HCT116 (cell line): ENCODE measurements around the gene ADRA1B. TPM values are rescaled to one million over a fixed set of nuclear protein-coding genes. Genes with fewer than 3 reads are reported as not detected.

Experiments
- ATAC-seq: fragments of 200-7000 bp; cut with Tn5 transposase; 2 replicates; pipeline ENCODE4 v1.9.1; 2020; ENCODE audit warnings: mild to moderate bottlenecking, moderate library complexity
- BruUV-seq: library from RNA; stranded (reverse); fragments of 400-500 nt; replicated peaks from 2 replicates; lab custom pipeline; 2021; lab: Mats Ljungman, UMichigan
- CTCF ChIA-PET: fragments of 300-600 bp; sonication (Branson Sonifier 250); formaldehyde crosslinking; loops from one replicate; lab custom pipeline; 2021; ENCODE audit warnings: antibody characterized with exemption; lab: Charles Lee
- POLR2A ChIA-PET: fragments of 300-600, 350-600 bp; sonication (Branson Sonifier 250); formaldehyde crosslinking; loops from one replicate; lab custom pipeline; 2021; ENCODE audit warnings: antibody characterized with exemption; lab: Charles Lee
- RAD21 ChIA-PET, 2 experiments: fragments of 300-600 bp; sonication (Branson Sonifier 250); formaldehyde crosslinking; loops; one replicate each; lab custom pipeline; 2023; ENCODE audit warnings: low total read pairs in 2 of 2; ENCODE audit not compliant: uncharacterized antibody in 2 of 2, unreplicated experiment in 2 of 2, low non-redundant PET in 1 of 2; lab: Charles Lee
- DNase-seq: peaks from one replicate; pipeline ENCODE4 v3.0.0-alpha.2; 2010; ENCODE audit warnings: low read depth, low spot score
- H2AFZ ChIP-seq: fragments of 200-600 bp; shearing (Covaris generic), sonication (generic); 2 replicates; pipeline ENCODE4 v1.6.1; 2017; ENCODE audit warnings: low read depth, mixed run types, mixed read lengths, antibody characterized with exemption, low read length; ENCODE audit not compliant: poor library complexity, severe bottlenecking
- H3K27ac ChIP-seq: 2 replicates; pipeline ENCODE4 v1.5.1; 2012; ENCODE audit warnings: low read depth, low read length
- H3K27me3 ChIP-seq: fragments of 200-600 bp; sonication (generic); 2 replicates; pipeline ENCODE4 v1.6.1; 2016; ENCODE audit warnings: mixed run types, low read length, mixed read lengths; ENCODE audit not compliant: insufficient read depth
- H3K36me3 ChIP-seq, 2 experiments: fragments of 200-500 bp in 1 of 2; fragments of 200-600 bp in 1 of 2; sonication (Bioruptor generic) in 1 of 2; sonication (generic) in 1 of 2; 2 replicates each; pipeline versions ENCODE4 v1.5.1 to v1.6.1; 2014 to 2016; ENCODE audit warnings: low read length in 2 of 2, inconsistent platforms in 1 of 2, mixed read lengths in 1 of 2, mixed run types in 1 of 2; ENCODE audit not compliant: insufficient read depth in 2 of 2, control insufficient read depth in 1 of 2
- H3K4me1 ChIP-seq, 2 experiments: fragments of 200-600 bp in 1 of 2; sonication (generic) in 1 of 2; 2 replicates each; pipeline versions ENCODE4 v1.5.1 to v1.6.1; 2012 to 2017; ENCODE audit warnings: low read length in 2 of 2, inconsistent platforms in 1 of 2, mild to moderate bottlenecking in 1 of 2, mixed read lengths in 1 of 2, mixed run types in 1 of 2, moderate library complexity in 1 of 2; ENCODE audit not compliant: insufficient read depth in 2 of 2, control insufficient read depth in 1 of 2
- H3K4me2 ChIP-seq: fragments of 200-600 bp; sonication (generic); 2 replicates; pipeline ENCODE4 v1.6.1; 2017; ENCODE audit warnings: mixed run types, low read length, mixed read lengths
- H3K4me3 ChIP-seq, 2 experiments: fragments of 200-600 bp in 1 of 2; sonication (generic) in 1 of 2; replicated peaks in 1 of 2; 2 replicates each; pipeline ENCODE4 v1.5.1; 2011 to 2016; ENCODE audit warnings: low read length in 2 of 2, control low read depth in 1 of 2, low read depth in 1 of 2, mild to moderate bottlenecking in 1 of 2, mixed read lengths in 1 of 2, mixed run types in 1 of 2
- H3K79me2 ChIP-seq: fragments of 200-600 bp; sonication (generic); 2 replicates; pipeline ENCODE4 v1.6.1; 2017; ENCODE audit warnings: mild to moderate bottlenecking, mixed run types, low read length, moderate library complexity, mixed read lengths; ENCODE audit not compliant: insufficient read depth
- H3K9ac ChIP-seq: fragments of 200-600 bp; sonication (generic); 2 replicates; pipeline ENCODE4 v1.6.1; 2016; ENCODE audit warnings: low read length, mixed read lengths
- H3K9me2 ChIP-seq: fragments of 200-600 bp; sonication (generic), shearing (Covaris generic); 2 replicates; pipeline ENCODE4 v1.6.1; 2017; ENCODE audit warnings: mixed run types, mild to moderate bottlenecking, moderate library complexity; ENCODE audit not compliant: insufficient read depth
- H3K9me3 ChIP-seq, 2 experiments: fragments of 200-500 bp in 1 of 2; fragments of 200-600 bp in 1 of 2; sonication (Bioruptor generic) in 1 of 2; sonication (generic) in 1 of 2; 2 replicates each; pipeline ENCODE4 v1.6.1; 2014 to 2017; ENCODE audit warnings: low read length in 2 of 2, mixed read lengths in 2 of 2, inconsistent platforms in 1 of 2, low read depth in 1 of 2, mild to moderate bottlenecking in 1 of 2, mixed run types in 1 of 2, moderate library complexity in 1 of 2; ENCODE audit not compliant: control insufficient read depth in 1 of 2, insufficient read depth in 1 of 2
- H4K20me1 ChIP-seq: fragments of 200-600 bp; sonication (generic), shearing (Covaris generic); 2 replicates; pipeline ENCODE4 v1.6.1; 2017; ENCODE audit warnings: mixed run types, mild to moderate bottlenecking, moderate library complexity; ENCODE audit not compliant: insufficient read depth
- CBX3 ChIP-seq: IDR thresholded peaks from 2 replicates; pipeline ENCODE4 v1.6.1; 2012; ENCODE audit warnings: low read depth
- CEBPB ChIP-seq: IDR thresholded peaks from 2 replicates; pipeline ENCODE4 v1.6.1; 2012; ENCODE audit warnings: low read depth
- CTCF ChIP-seq, 3 experiments: fragments of 200-600 bp in 1 of 3; sonication (generic) in 1 of 3; IDR thresholded peaks in 2 of 3; conservative IDR thresholded peaks in 1 of 3; 2 replicates each; pipeline ENCODE4 v1.5.1; 2012 to 2017; ENCODE audit warnings: low read depth in 2 of 3, low read length in 2 of 3, antibody characterized with exemption in 1 of 3, borderline replicate concordance in 1 of 3, control low read depth in 1 of 3, mild to moderate bottlenecking in 1 of 3, mixed read lengths in 1 of 3, mixed run types in 1 of 3, moderate library complexity in 1 of 3; ENCODE audit not compliant: insufficient read depth in 1 of 3
- EGR1 ChIP-seq: IDR thresholded peaks from 2 replicates; pipeline ENCODE4 v1.6.1; 2012; ENCODE audit warnings: low read depth
- ELF1 ChIP-seq: IDR thresholded peaks from 2 replicates; pipeline ENCODE4 v1.6.1; 2012; ENCODE audit warnings: low read depth, borderline replicate concordance
- EZH2phosphoT487 ChIP-seq: fragments of 200-600 bp; IDR thresholded peaks from 2 replicates; pipeline ENCODE4 v1.6.1; 2018; ENCODE audit warnings: antibody characterized with exemption, borderline replicate concordance
- JUND ChIP-seq: IDR thresholded peaks from 2 replicates; pipeline ENCODE4 v1.6.1; 2012
- POLR2A ChIP-seq: IDR thresholded peaks from 2 replicates; pipeline ENCODE4 v1.7.0; 2011; ENCODE audit warnings: borderline replicate concordance; ENCODE audit not compliant: insufficient read depth, insufficient read length; ENCODE audit errors: extremely low read depth
- POLR2AphosphoS5 ChIP-seq: IDR thresholded peaks from 2 replicates; pipeline ENCODE4 v1.6.1; 2011; ENCODE audit warnings: mild to moderate bottlenecking, low read depth, low read length, moderate library complexity
- RAD21 ChIP-seq: IDR thresholded peaks from 2 replicates; pipeline ENCODE4 v1.6.1; 2012; ENCODE audit warnings: low read depth, mild to moderate bottlenecking
- REST ChIP-seq: IDR thresholded peaks from 2 replicates; pipeline ENCODE4 v1.6.1; 2012; ENCODE audit warnings: low read depth
- SP1 ChIP-seq: IDR thresholded peaks from 2 replicates; pipeline ENCODE4 v1.6.1; 2012; ENCODE audit warnings: low read depth
- SRF ChIP-seq: IDR thresholded peaks from 2 replicates; pipeline ENCODE4 v1.6.1; 2012; ENCODE audit warnings: low read depth
- YY1 ChIP-seq: IDR thresholded peaks from 2 replicates; pipeline ENCODE4 v1.6.1; 2011; ENCODE audit warnings: low read length, low read depth, moderate library complexity, mild to moderate bottlenecking; ENCODE audit not compliant: insufficient replicate concordance; ENCODE audit errors: extremely low read depth
- ZFX ChIP-seq: fragments of 450-650 bp; IDR thresholded peaks from 2 replicates; pipeline ENCODE4 v1.6.1; 2017
- intact Hi-C: fragments of 100-400 bp; cut with micrococcal nuclease; formaldehyde crosslinking; loops from 2 replicates; pipeline ENCODE4 v1.10.0; 2022
- total RNA-seq: library from RNA; stranded (reverse); gene quantifications from one replicate; pipeline ENCODE4 v1.2.1, GENCODE V29; 2021; ENCODE audit not compliant: unreplicated experiment
- TF ChIP-seq, protein P1 (sequence below): IDR thresholded peaks from 2 replicates; pipeline ENCODE4 v1.6.1; 2012
- TF ChIP-seq, protein P2 (sequence below): IDR thresholded peaks from 2 replicates; pipeline ENCODE4 v1.6.1; 2011; ENCODE audit warnings: mild to moderate bottlenecking, low read length, moderate library complexity; ENCODE audit not compliant: insufficient replicate concordance; ENCODE audit errors: extremely low read depth

Gene ADRA1B
- total RNA-seq, 1 experiment from 2014 or later: not detected

- no peak overlapping the region for H3K27ac ChIP-seq
- no peak for DNase-seq
- H3K79me2 ChIP-seq: no peaks in the 10 kb centered on the region
- H4K20me1 ChIP-seq: no peaks in the 10 kb centered on the region
- H3K4me3 ChIP-seq: no peak overlapping the region
- TF ChIP-seq YY1: no peak
- TF ChIP-seq EGR1: no peak
- TF ChIP-seq POLR2AphosphoS5: no peak
- no peak for TF ChIP-seq JUND
- no peak; the same call in 1 of the 2 replicates for TF ChIP-seq RAD21
- TF ChIP-seq ZFX: no peak
- TF ChIP-seq CEBPB: no peak
- no peak for TF ChIP-seq REST
- no peak for TF ChIP-seq SRF
- no peak for TF ChIP-seq SP1
- TF ChIP-seq, protein P1, sequence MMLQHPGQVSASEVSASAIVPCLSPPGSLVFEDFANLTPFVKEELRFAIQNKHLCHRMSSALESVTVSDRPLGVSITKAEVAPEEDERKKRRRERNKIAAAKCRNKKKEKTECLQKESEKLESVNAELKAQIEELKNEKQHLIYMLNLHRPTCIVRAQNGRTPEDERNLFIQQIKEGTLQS: no peak
- no peak for TF ChIP-seq ELF1
- no peak for TF ChIP-seq CTCF (IDR thresholded peaks at IDR 0.05 in 2 of 3, conservative IDR thresholded peaks at IDR 0.05 in 1 of 3; ENCODE audit: borderline replicate concordance in 1 of 3, insufficient read depth in 1 of 3, low read depth in 2 of 3, low read length in 2 of 3)
- TF ChIP-seq, protein P2, sequence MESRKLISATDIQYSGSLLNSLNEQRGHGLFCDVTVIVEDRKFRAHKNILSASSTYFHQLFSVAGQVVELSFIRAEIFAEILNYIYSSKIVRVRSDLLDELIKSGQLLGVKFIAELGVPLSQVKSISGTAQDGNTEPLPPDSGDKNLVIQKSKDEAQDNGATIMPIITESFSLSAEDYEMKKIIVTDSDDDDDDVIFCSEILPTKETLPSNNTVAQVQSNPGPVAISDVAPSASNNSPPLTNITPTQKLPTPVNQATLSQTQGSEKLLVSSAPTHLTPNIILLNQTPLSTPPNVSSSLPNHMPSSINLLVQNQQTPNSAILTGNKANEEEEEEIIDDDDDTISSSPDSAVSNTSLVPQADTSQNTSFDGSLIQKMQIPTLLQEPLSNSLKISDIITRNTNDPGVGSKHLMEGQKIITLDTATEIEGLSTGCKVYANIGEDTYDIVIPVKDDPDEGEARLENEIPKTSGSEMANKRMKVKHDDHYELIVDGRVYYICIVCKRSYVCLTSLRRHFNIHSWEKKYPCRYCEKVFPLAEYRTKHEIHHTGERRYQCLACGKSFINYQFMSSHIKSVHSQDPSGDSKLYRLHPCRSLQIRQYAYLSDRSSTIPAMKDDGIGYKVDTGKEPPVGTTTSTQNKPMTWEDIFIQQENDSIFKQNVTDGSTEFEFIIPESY: no peak
- no peak for TF ChIP-seq CBX3
- no peak for TF ChIP-seq EZH2phosphoT487
- no peak for TF ChIP-seq POLR2A
- TF ChIP-seq, all 23 proteins: peak for 0
- RAD21 ChIA-PET: interaction anchor here in 1 of 2 experiments (0.7 kb wide), 1 partner anchor 379 kb away, joined by 3 read pairs; no protein-coding TSS in a partner anchor
- no peak overlapping the region for H3K9ac ChIP-seq
- no peaks in the 10 kb centered on the region for H3K9me2 ChIP-seq
- no peaks in the 10 kb centered on the region for H3K9me3 ChIP-seq
- CTCF ChIA-PET: interaction anchor here (0.7 kb wide), 1 partner anchor 222 kb away, joined by 3 read pairs; no protein-coding TSS in a partner anchor
- intact Hi-C loops: no loop called here
- BruUV-seq: no TSS peak
- POLR2A ChIA-PET: no interaction called here
- H3K27me3 ChIP-seq: no peaks in the 10 kb centered on the region
- no peak for ATAC-seq
- H3K36me3 ChIP-seq: no peaks in the 10 kb centered on the region
- no peak overlapping the region for H2AFZ ChIP-seq
- no peaks in the 10 kb centered on the region for H3K4me1 ChIP-seq
- H3K4me2 ChIP-seq: no peak overlapping the region
These were observed 45.9 kb downstream of the ADRA1B start for GRCh38 chr5:159962214-159962613.
